WTC11 (cell line): ENCODE results near the gene GAB1. TPM values are rescaled to one million over a fixed set of nuclear protein-coding genes. Genes with fewer than 3 reads are reported as not detected.

Experiments
- ATAC-seq: fragments of 200-7000 bp; cut with Tn5 transposase; 2 replicates; pipeline ENCODE4 v1.10.0; 2021; ENCODE audit warnings: mild to moderate bottlenecking, moderate library complexity
- CTCF ChIA-PET: fragments of 300-600 bp; sonication (Branson Sonifier 250); formaldehyde crosslinking; loops from one replicate; lab custom pipeline; 2021; ENCODE audit warnings: antibody characterized with exemption; lab: Charles Lee
- POLR2A ChIA-PET: fragments of 350-600 bp; sonication (Branson Sonifier 250); formaldehyde crosslinking; loops from one replicate; lab custom pipeline; 2021; ENCODE audit warnings: antibody characterized with exemption; lab: Charles Lee
- DNase-seq: peaks from one replicate; pipeline ENCODE4 v3.0.0; 2021; ENCODE audit warnings: low spot score
- H3K27ac Mint-ChIP-seq: 2 replicates; pipeline ENCODE4 v1.8.0; 2021; ENCODE audit warnings: mixed read lengths
- H3K27me3 Mint-ChIP-seq: 2 replicates; pipeline ENCODE4 v1.8.0; 2021; ENCODE audit warnings: low read depth, mild to moderate bottlenecking, moderate library complexity, mixed read lengths
- H3K36me3 Mint-ChIP-seq: 2 replicates; pipeline ENCODE4 v1.8.0; 2021; ENCODE audit warnings: mixed read lengths
- H3K4me1 Mint-ChIP-seq: 2 replicates; pipeline ENCODE4 v1.8.0; 2022; ENCODE audit warnings: mixed read lengths
- H3K4me3 Mint-ChIP-seq: 2 replicates; pipeline ENCODE4 v1.8.0; 2021; ENCODE audit warnings: mild to moderate bottlenecking, moderate library complexity, mixed read lengths
- H3K9me3 Mint-ChIP-seq: 2 replicates; pipeline ENCODE4 v1.8.0; 2021; ENCODE audit warnings: mixed read lengths
- ELF4 ChIP-seq: sonication (generic); formaldehyde crosslinking; IDR thresholded peaks from 2 replicates; pipeline ENCODE4 v1.8.1; 2022; ENCODE audit warnings: low read depth, mild to moderate bottlenecking, moderate library complexity, missing genetic modification reagents
- FOXK1 ChIP-seq: sonication (generic); formaldehyde crosslinking; IDR thresholded peaks from 2 replicates; pipeline ENCODE4 v1.8.0; 2022; ENCODE audit warnings: mild to moderate bottlenecking, moderate library complexity, missing genetic modification reagents
- ZNF219 ChIP-seq: sonication (generic); formaldehyde crosslinking; IDR thresholded peaks from 2 replicates; pipeline ENCODE4 v1.8.0; 2023; ENCODE audit warnings: missing genetic modification reagents, mild to moderate bottlenecking, borderline replicate concordance
- total RNA-seq: library from RNA; stranded (reverse); gene quantifications from 3 replicates; pipeline ENCODE4 v1.2.3, GENCODE V29; 2021
- TF ChIP-seq, protein P1 (sequence below): sonication (generic); formaldehyde crosslinking; IDR thresholded peaks from 2 replicates; pipeline ENCODE4 v1.8.1; 2023; ENCODE audit warnings: mild to moderate bottlenecking, missing genetic modification reagents, borderline replicate concordance
- TF ChIP-seq, protein P2 (sequence below): fragments of 200-600 bp; IDR thresholded peaks from 2 replicates; pipeline ENCODE4 v1.8.0; 2022; ENCODE audit warnings: antibody characterized with exemption
- TF ChIP-seq, protein P3 (sequence below): sonication (generic); formaldehyde crosslinking; IDR thresholded peaks from 2 replicates; pipeline ENCODE4 v1.8.0; 2022; ENCODE audit warnings: mild to moderate bottlenecking, missing genetic modification reagents
- TF ChIP-seq, protein P4 (sequence below): sonication (generic); formaldehyde crosslinking; IDR thresholded peaks from 2 replicates; pipeline ENCODE4 v1.8.1; 2022; ENCODE audit warnings: missing genetic modification reagents, borderline replicate concordance
- TF ChIP-seq, protein P5 (sequence below): sonication (generic); formaldehyde crosslinking; IDR thresholded peaks from 2 replicates; pipeline ENCODE4 v1.8.0; 2022; ENCODE audit warnings: mild to moderate bottlenecking, missing genetic modification reagents
- TF ChIP-seq, protein P6 (sequence below): sonication (generic); formaldehyde crosslinking; IDR thresholded peaks from 2 replicates; pipeline ENCODE4 v1.8.0; 2022; ENCODE audit warnings: missing genetic modification reagents
- TF ChIP-seq, protein P7 (sequence below): sonication (generic); formaldehyde crosslinking; IDR thresholded peaks from 2 replicates; pipeline ENCODE4 v1.8.0; 2023; ENCODE audit warnings: missing genetic modification reagents, mild to moderate bottlenecking, borderline replicate concordance
- TF ChIP-seq, protein P8 (sequence below): fragments of 250-450 bp; sonication (Bioruptor Pico); IDR thresholded peaks from 2 replicates; pipeline ENCODE4 v1.9.0; 2021; ENCODE audit warnings: moderate library complexity, mild to moderate bottlenecking, inconsistent platforms, borderline replicate concordance

The GAB1 gene
- total RNA-seq, 1 experiment from 2014 or later = 17.4 TPM

DNA sequence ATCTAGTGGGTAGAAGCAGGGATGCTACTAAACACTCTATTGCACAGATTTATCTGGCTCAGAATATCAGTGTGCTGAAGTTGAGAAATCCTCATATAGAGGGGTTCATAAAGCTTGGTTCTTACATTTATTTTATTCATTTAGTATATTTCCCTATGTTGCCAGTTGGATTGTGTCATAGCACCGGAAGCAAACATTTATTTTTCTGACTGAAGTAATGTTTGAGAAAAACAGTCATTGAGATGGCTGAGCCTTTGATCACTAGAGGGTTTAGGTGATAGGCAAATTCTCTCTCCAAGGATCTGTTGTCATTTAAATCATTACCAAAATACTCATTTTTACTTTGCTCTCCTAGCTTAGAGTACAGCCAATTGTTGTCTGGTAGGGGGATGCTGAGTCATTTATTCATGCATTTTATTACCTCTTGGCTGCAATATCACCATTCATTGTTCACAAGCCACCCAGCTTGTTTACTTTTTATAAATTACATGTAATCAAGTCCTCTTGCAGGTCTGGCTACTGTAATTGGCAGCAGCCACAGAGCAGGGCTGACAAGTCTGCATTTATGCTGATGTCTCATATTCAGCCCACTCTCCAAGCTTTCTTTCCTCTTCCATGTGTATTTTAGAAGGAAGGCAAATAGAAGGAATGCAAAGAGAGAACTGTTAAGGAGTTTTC lies 15.2 kb downstream of the GAB1 start:
- DNase-seq = no peak
- ChIA-PET CTCF (no interaction called here), POLR2A (interaction anchor here (0.8 kb wide), 1 partner anchor 9 kb away, joined by 3 read pairs; no protein-coding TSS in a partner anchor)
- no peak for TF ChIP-seq FOXK1 (CRISPR knock-in tag)
- TF ChIP-seq, protein P1, sequence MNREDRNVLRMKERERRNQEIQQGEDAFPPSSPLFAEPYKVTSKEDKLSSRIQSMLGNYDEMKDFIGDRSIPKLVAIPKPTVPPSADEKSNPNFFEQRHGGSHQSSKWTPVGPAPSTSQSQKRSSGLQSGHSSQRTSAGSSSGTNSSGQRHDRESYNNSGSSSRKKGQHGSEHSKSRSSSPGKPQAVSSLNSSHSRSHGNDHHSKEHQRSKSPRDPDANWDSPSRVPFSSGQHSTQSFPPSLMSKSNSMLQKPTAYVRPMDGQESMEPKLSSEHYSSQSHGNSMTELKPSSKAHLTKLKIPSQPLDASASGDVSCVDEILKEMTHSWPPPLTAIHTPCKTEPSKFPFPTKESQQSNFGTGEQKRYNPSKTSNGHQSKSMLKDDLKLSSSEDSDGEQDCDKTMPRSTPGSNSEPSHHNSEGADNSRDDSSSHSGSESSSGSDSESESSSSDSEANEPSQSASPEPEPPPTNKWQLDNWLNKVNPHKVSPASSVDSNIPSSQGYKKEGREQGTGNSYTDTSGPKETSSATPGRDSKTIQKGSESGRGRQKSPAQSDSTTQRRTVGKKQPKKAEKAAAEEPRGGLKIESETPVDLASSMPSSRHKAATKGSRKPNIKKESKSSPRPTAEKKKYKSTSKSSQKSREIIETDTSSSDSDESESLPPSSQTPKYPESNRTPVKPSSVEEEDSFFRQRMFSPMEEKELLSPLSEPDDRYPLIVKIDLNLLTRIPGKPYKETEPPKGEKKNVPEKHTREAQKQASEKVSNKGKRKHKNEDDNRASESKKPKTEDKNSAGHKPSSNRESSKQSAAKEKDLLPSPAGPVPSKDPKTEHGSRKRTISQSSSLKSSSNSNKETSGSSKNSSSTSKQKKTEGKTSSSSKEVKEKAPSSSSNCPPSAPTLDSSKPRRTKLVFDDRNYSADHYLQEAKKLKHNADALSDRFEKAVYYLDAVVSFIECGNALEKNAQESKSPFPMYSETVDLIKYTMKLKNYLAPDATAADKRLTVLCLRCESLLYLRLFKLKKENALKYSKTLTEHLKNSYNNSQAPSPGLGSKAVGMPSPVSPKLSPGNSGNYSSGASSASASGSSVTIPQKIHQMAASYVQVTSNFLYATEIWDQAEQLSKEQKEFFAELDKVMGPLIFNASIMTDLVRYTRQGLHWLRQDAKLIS = no peak
- TF ChIP-seq, protein P2, sequence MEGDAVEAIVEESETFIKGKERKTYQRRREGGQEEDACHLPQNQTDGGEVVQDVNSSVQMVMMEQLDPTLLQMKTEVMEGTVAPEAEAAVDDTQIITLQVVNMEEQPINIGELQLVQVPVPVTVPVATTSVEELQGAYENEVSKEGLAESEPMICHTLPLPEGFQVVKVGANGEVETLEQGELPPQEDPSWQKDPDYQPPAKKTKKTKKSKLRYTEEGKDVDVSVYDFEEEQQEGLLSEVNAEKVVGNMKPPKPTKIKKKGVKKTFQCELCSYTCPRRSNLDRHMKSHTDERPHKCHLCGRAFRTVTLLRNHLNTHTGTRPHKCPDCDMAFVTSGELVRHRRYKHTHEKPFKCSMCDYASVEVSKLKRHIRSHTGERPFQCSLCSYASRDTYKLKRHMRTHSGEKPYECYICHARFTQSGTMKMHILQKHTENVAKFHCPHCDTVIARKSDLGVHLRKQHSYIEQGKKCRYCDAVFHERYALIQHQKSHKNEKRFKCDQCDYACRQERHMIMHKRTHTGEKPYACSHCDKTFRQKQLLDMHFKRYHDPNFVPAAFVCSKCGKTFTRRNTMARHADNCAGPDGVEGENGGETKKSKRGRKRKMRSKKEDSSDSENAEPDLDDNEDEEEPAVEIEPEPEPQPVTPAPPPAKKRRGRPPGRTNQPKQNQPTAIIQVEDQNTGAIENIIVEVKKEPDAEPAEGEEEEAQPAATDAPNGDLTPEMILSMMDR = no peak
- TF ChIP-seq, protein P3, sequence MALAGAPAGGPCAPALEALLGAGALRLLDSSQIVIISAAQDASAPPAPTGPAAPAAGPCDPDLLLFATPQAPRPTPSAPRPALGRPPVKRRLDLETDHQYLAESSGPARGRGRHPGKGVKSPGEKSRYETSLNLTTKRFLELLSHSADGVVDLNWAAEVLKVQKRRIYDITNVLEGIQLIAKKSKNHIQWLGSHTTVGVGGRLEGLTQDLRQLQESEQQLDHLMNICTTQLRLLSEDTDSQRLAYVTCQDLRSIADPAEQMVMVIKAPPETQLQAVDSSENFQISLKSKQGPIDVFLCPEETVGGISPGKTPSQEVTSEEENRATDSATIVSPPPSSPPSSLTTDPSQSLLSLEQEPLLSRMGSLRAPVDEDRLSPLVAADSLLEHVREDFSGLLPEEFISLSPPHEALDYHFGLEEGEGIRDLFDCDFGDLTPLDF = no peak
- TF ChIP-seq, protein P4, sequence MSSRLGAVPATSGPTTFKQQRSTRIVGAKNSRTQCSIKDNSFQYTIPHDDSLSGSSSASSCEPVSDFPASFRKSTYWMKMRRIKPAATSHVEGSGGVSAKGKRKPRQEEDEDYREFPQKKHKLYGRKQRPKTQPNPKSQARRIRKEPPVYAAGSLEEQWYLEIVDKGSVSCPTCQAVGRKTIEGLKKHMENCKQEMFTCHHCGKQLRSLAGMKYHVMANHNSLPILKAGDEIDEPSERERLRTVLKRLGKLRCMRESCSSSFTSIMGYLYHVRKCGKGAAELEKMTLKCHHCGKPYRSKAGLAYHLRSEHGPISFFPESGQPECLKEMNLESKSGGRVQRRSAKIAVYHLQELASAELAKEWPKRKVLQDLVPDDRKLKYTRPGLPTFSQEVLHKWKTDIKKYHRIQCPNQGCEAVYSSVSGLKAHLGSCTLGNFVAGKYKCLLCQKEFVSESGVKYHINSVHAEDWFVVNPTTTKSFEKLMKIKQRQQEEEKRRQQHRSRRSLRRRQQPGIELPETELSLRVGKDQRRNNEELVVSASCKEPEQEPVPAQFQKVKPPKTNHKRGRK (CRISPR knock-in tag) = no peak
- no peak for TF ChIP-seq ELF4 (CRISPR knock-in tag)
- TF ChIP-seq, protein P5, sequence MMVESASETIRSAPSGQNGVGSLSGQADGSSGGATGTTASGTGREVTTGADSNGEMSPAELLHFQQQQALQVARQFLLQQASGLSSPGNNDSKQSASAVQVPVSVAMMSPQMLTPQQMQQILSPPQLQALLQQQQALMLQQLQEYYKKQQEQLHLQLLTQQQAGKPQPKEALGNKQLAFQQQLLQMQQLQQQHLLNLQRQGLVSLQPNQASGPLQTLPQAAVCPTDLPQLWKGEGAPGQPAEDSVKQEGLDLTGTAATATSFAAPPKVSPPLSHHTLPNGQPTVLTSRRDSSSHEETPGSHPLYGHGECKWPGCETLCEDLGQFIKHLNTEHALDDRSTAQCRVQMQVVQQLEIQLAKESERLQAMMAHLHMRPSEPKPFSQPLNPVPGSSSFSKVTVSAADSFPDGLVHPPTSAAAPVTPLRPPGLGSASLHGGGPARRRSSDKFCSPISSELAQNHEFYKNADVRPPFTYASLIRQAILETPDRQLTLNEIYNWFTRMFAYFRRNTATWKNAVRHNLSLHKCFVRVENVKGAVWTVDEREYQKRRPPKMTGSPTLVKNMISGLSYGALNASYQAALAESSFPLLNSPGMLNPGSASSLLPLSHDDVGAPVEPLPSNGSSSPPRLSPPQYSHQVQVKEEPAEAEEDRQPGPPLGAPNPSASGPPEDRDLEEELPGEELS (CRISPR knock-in tag) = no peak
- TF ChIP-seq ZNF219 (CRISPR knock-in tag) = no peak
- TF ChIP-seq, protein P6, sequence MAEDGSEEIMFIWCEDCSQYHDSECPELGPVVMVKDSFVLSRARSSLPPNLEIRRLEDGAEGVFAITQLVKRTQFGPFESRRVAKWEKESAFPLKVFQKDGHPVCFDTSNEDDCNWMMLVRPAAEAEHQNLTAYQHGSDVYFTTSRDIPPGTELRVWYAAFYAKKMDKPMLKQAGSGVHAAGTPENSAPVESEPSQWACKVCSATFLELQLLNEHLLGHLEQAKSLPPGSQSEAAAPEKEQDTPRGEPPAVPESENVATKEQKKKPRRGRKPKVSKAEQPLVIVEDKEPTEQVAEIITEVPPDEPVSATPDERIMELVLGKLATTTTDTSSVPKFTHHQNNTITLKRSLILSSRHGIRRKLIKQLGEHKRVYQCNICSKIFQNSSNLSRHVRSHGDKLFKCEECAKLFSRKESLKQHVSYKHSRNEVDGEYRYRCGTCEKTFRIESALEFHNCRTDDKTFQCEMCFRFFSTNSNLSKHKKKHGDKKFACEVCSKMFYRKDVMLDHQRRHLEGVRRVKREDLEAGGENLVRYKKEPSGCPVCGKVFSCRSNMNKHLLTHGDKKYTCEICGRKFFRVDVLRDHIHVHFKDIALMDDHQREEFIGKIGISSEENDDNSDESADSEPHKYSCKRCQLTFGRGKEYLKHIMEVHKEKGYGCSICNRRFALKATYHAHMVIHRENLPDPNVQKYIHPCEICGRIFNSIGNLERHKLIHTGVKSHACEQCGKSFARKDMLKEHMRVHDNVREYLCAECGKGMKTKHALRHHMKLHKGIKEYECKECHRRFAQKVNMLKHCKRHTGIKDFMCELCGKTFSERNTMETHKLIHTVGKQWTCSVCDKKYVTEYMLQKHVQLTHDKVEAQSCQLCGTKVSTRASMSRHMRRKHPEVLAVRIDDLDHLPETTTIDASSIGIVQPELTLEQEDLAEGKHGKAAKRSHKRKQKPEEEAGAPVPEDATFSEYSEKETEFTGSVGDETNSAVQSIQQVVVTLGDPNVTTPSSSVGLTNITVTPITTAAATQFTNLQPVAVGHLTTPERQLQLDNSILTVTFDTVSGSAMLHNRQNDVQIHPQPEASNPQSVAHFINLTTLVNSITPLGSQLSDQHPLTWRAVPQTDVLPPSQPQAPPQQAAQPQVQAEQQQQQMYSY (CRISPR knock-in tag) = no peak
- TF ChIP-seq, protein P7, sequence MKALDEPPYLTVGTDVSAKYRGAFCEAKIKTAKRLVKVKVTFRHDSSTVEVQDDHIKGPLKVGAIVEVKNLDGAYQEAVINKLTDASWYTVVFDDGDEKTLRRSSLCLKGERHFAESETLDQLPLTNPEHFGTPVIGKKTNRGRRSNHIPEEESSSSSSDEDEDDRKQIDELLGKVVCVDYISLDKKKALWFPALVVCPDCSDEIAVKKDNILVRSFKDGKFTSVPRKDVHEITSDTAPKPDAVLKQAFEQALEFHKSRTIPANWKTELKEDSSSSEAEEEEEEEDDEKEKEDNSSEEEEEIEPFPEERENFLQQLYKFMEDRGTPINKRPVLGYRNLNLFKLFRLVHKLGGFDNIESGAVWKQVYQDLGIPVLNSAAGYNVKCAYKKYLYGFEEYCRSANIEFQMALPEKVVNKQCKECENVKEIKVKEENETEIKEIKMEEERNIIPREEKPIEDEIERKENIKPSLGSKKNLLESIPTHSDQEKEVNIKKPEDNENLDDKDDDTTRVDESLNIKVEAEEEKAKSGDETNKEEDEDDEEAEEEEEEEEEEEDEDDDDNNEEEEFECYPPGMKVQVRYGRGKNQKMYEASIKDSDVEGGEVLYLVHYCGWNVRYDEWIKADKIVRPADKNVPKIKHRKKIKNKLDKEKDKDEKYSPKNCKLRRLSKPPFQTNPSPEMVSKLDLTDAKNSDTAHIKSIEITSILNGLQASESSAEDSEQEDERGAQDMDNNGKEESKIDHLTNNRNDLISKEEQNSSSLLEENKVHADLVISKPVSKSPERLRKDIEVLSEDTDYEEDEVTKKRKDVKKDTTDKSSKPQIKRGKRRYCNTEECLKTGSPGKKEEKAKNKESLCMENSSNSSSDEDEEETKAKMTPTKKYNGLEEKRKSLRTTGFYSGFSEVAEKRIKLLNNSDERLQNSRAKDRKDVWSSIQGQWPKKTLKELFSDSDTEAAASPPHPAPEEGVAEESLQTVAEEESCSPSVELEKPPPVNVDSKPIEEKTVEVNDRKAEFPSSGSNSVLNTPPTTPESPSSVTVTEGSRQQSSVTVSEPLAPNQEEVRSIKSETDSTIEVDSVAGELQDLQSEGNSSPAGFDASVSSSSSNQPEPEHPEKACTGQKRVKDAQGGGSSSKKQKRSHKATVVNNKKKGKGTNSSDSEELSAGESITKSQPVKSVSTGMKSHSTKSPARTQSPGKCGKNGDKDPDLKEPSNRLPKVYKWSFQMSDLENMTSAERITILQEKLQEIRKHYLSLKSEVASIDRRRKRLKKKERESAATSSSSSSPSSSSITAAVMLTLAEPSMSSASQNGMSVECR = no peak
- TF ChIP-seq, protein P8, sequence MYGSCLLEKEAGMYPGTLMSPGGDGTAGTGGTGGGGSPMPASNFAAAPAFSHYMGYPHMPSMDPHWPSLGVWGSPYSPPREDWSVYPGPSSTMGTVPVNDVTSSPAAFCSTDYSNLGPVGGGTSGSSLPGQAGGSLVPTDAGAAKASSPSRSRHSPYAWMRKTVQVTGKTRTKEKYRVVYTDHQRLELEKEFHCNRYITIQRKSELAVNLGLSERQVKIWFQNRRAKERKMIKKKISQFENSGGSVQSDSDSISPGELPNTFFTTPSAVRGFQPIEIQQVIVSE (CRISPR knock-in tag) = no peak
- Mint-ChIP-seq H3K4me1 (peaks cover 62% of the 10 kb centered on the region), H3K36me3 (no peaks in the 10 kb centered on the region), H3K27ac (no peak overlapping the region), H3K4me3 (peak overlapping the region; percentile 8; the same call in 1 of the 2 replicates), H3K27me3 (no peaks in the 10 kb centered on the region), H3K9me3 (no peaks in the 10 kb centered on the region)
- no peak for ATAC-seq
